ENCODE results near the gene NUDT19. TPM values are rescaled to one million over a fixed set of nuclear protein-coding genes. Genes with fewer than 3 reads are reported as not detected.

NUDT19 gene
- total and polyA plus RNA-seq, 2 donors (not counting 3 experiments of a cell fraction or from before 2014, with no cell fraction given), result 6.6 to 14.0 TPM

DNA sequence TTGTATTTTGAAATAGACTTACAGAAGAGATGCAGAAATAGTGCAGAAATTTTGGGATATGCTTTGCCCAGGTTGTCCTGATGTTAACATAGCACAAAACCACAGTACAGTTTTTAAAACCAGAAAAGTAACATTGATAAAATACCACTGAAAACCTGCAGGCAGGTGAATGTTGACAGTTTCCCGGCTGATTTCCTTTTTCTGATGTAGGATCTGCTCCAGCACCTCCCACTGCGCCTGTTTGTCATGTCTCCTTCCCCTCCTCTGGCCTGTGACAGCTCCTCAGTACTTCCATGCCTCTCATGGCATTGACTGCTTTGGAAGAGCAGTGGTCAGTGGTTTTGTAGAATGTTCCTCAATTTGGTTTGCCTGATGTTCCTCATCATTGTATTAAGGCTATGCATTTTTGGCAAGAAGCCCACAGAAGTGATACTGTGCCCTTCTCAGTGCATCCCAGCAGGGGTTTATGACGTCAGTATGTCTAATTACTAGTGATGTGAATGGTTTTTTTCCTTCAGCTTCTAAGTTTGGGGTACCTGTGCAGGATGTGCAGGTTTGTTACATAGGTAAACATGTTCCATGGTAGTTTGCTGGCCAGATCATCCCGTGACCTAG lies 58.9 kb downstream of the NUDT19 start:
- Histone ChIP-seq H3K4me2 (ENCODE audit: insufficient read depth, low read length) (no peak overlapping the region), H3K9ac (replicated peaks; ENCODE audit: extremely low read depth, insufficient read depth, low read length) (no peak overlapping the region), H3K36me3 (ENCODE audit: control insufficient read depth in 2 of 2, extremely low read depth in 1 of 2, insufficient read depth in 2 of 2, low read length in 2 of 2) (no peaks in the 10 kb centered on the region), H4K20me1 (replicated peaks; ENCODE audit: control insufficient read depth, extremely low read depth, insufficient read depth, low read length) (no peaks in the 10 kb centered on the region), H3K4me3 (replicated peaks in 1 of 3; ENCODE audit: insufficient read depth in 1 of 3, low read depth in 1 of 3, low read length in 3 of 3) (no peak overlapping the region), H2AFZ (ENCODE audit: low read depth, low read length) (no peak overlapping the region), H3K9me3 (replicated peaks; ENCODE audit: control insufficient read depth, insufficient read depth, low read length) (no peaks in the 10 kb centered on the region), H3K79me2 (ENCODE audit: control insufficient read depth, insufficient read depth, low read length) (no peaks in the 10 kb centered on the region), H3K27me3 (ENCODE audit: control insufficient read depth in 2 of 2, insufficient read depth in 2 of 2, low read length in 2 of 2) (peaks cover 0 to 4% of the 10 kb centered on the region in 2 experiments), H3K4me1 (ENCODE audit: control insufficient read depth, extremely low read depth, insufficient read depth, low read length) (no peaks in the 10 kb centered on the region), H3K27ac (ENCODE audit: insufficient read depth, low read depth, low read length) (no peak overlapping the region), H3K9me1 (replicated peaks; ENCODE audit: control insufficient read depth, extremely low read depth, insufficient read depth, low read length) (no peaks in the 10 kb centered on the region)
- ChIA-PET CTCF (no interaction called here), POLR2A (no interaction called here)
- DNase-seq (ENCODE audit: low read depth, low spot score) (no peak), FAIRE-seq (no peak)
- BruUV-seq (replicated peaks), result no TSS peak
- dilution Hi-C loops (cut with MboI; ENCODE audit: extremely low pct_ligation_motif_present, low sequenced_read_pairs) (no loop called here), intact Hi-C loops (cut with micrococcal nuclease) (no loop called here)
- TF ChIP-seq JUN (IDR thresholded peaks at IDR 0.05; ENCODE audit: borderline replicate concordance, insufficient read depth, insufficient read length, low read depth), result no peak
- TF ChIP-seq POLR2A (IDR thresholded peaks at IDR 0.05; ENCODE audit: low read depth, low read length), result no peak
- TF ChIP-seq FOS (IDR thresholded peaks at IDR 0.05; ENCODE audit: borderline replicate concordance, insufficient read depth, low read length), result no peak
- TF ChIP-seq GATA2 (IDR thresholded peaks at IDR 0.05; ENCODE audit: insufficient read depth, insufficient read length, low read depth, low read length), result no peak
- TF ChIP-seq EZH2 (IDR thresholded peaks at IDR 0.05; ENCODE audit: borderline replicate concordance, low read depth, low read length, severe bottlenecking), result no peak

GRCh38 chr19:32751066-32751465 lies 59.4 kb downstream of the NUDT19 start:
- no peaks in the 10 kb centered on the region for H3K36me3 ChIP-seq (ENCODE audit: control insufficient read depth in 2 of 2, extremely low read depth in 1 of 2, insufficient read depth in 2 of 2, low read length in 2 of 2)
- H3K27me3 ChIP-seq (ENCODE audit: control insufficient read depth in 2 of 2, insufficient read depth in 2 of 2, low read length in 2 of 2), result peaks cover 0 to 4% of the 10 kb centered on the region in 2 experiments
- no peaks in the 10 kb centered on the region for H3K9me3 ChIP-seq (replicated peaks; ENCODE audit: control insufficient read depth, insufficient read depth, low read length)
- no peaks in the 10 kb centered on the region for H3K79me2 ChIP-seq (ENCODE audit: control insufficient read depth, insufficient read depth, low read length)
- CTCF ChIA-PET, result no interaction called here
- H3K27ac ChIP-seq (ENCODE audit: insufficient read depth, low read depth, low read length), result no peak overlapping the region
- H3K4me3 ChIP-seq (replicated peaks in 1 of 3; ENCODE audit: insufficient read depth in 1 of 3, low read depth in 1 of 3, low read length in 3 of 3), result no peak overlapping the region
- no peak overlapping the region for H3K4me2 ChIP-seq (ENCODE audit: insufficient read depth, low read length)
- POLR2A ChIA-PET, result no interaction called here
- no peak for TF ChIP-seq POLR2AphosphoS5 (IDR thresholded peaks at IDR 0.05; ENCODE audit: insufficient read depth, low read depth, low read length)
- TF ChIP-seq POLR2A (IDR thresholded peaks at IDR 0.05; ENCODE audit: low read depth, low read length), result no peak
- no peak for TF ChIP-seq FOS (IDR thresholded peaks at IDR 0.05; ENCODE audit: borderline replicate concordance, insufficient read depth, low read length)
- no peak for TF ChIP-seq EZH2 (IDR thresholded peaks at IDR 0.05; ENCODE audit: borderline replicate concordance, low read depth, low read length, severe bottlenecking)
- TF ChIP-seq, protein P1, sequence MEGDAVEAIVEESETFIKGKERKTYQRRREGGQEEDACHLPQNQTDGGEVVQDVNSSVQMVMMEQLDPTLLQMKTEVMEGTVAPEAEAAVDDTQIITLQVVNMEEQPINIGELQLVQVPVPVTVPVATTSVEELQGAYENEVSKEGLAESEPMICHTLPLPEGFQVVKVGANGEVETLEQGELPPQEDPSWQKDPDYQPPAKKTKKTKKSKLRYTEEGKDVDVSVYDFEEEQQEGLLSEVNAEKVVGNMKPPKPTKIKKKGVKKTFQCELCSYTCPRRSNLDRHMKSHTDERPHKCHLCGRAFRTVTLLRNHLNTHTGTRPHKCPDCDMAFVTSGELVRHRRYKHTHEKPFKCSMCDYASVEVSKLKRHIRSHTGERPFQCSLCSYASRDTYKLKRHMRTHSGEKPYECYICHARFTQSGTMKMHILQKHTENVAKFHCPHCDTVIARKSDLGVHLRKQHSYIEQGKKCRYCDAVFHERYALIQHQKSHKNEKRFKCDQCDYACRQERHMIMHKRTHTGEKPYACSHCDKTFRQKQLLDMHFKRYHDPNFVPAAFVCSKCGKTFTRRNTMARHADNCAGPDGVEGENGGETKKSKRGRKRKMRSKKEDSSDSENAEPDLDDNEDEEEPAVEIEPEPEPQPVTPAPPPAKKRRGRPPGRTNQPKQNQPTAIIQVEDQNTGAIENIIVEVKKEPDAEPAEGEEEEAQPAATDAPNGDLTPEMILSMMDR (IDR thresholded peaks at IDR 0.05; ENCODE audit: extremely low read depth in 1 of 2, insufficient read depth in 1 of 2, low read depth in 1 of 2, low read length in 2 of 2), result no peak
- no peak for TF ChIP-seq MYC (IDR thresholded peaks at IDR 0.05; ENCODE audit: low read depth, low read length)
- TF ChIP-seq JUN (IDR thresholded peaks at IDR 0.05; ENCODE audit: borderline replicate concordance, insufficient read depth, insufficient read length, low read depth), result no peak
- TF ChIP-seq, protein P2, sequence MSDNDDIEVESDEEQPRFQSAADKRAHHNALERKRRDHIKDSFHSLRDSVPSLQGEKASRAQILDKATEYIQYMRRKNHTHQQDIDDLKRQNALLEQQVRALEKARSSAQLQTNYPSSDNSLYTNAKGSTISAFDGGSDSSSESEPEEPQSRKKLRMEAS (IDR thresholded peaks at IDR 0.05; ENCODE audit: insufficient read depth, insufficient read length), result no peak
- no peak for TF ChIP-seq GATA2 (IDR thresholded peaks at IDR 0.05; ENCODE audit: insufficient read depth, insufficient read length, low read depth, low read length)
- no peak overlapping the region for H2AFZ ChIP-seq (ENCODE audit: low read depth, low read length)
- BruUV-seq (replicated peaks), result no TSS peak
- dilution Hi-C loops (cut with MboI; ENCODE audit: extremely low pct_ligation_motif_present, low sequenced_read_pairs), result no loop called here
- no peaks in the 10 kb centered on the region for H3K9me1 ChIP-seq (replicated peaks; ENCODE audit: control insufficient read depth, extremely low read depth, insufficient read depth, low read length)
- intact Hi-C loops (cut with micrococcal nuclease), result no loop called here
- FAIRE-seq (no peak), DNase-seq (ENCODE audit: low read depth, low spot score) (no peak)
- no peak overlapping the region for H3K9ac ChIP-seq (replicated peaks; ENCODE audit: extremely low read depth, insufficient read depth, low read length)
- no peaks in the 10 kb centered on the region for H4K20me1 ChIP-seq (replicated peaks; ENCODE audit: control insufficient read depth, extremely low read depth, insufficient read depth, low read length)
- H3K4me1 ChIP-seq (ENCODE audit: control insufficient read depth, extremely low read depth, insufficient read depth, low read length), result no peaks in the 10 kb centered on the region
